ENCODE data around the gene LRRC52. TPM values are rescaled to one million over a fixed set of nuclear protein-coding genes. Genes with fewer than 3 reads are reported as not detected.

Gene LRRC52
- total RNA-seq, 4 donors from 2014 or later = not detected

DNA sequence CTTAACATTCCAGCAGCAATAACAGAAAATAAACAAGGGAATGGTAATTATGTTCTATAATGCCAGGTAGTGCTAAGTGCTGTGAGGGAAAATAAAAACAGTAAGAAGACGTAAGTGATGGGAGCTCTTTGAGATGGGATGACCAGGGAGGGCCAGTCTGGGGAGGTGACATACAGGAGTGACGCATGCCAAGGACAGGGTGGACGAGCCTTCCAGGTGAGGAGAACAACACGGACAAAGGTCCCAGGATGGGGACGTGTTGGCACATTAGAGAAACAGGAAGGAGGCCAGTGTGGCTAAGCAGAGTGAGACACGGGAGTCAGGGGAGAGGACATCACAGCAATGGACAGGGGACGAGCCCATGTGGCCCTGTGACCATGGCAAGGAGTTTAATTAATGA is 11.7 kb upstream of the LRRC52 start:
- in situ Hi-C loops (cut with MboI; ENCODE audit: low pct_ligation_motif_present in 1 of 4, low pct_unique_long_range_greater_than_20kb in 1 of 4, low sequenced_read_pairs in 3 of 4) (no loop called here), intact Hi-C loops (cut with DNase I; ENCODE audit: low total_unique reads) (no loop called here)
- Histone ChIP-seq H3K27ac (no peak overlapping the region), H3K4me3 (no peak overlapping the region), H3K4me1 (no peaks in the 10 kb centered on the region), H3K9me3 (no peaks in the 10 kb centered on the region), H3K36me3 (no peaks in the 10 kb centered on the region), H3K27me3 (no peaks in the 10 kb centered on the region)
- DNase-seq = no peak
- TF ChIP-seq POLR2AphosphoS5 (IDR thresholded peaks at IDR 0.05) = no peak
- no peak for TF ChIP-seq EP300 (IDR thresholded peaks at IDR 0.05; ENCODE audit: low read depth)
- no peak for TF ChIP-seq POLR2A (IDR thresholded peaks at IDR 0.05)
- TF ChIP-seq, protein P1, sequence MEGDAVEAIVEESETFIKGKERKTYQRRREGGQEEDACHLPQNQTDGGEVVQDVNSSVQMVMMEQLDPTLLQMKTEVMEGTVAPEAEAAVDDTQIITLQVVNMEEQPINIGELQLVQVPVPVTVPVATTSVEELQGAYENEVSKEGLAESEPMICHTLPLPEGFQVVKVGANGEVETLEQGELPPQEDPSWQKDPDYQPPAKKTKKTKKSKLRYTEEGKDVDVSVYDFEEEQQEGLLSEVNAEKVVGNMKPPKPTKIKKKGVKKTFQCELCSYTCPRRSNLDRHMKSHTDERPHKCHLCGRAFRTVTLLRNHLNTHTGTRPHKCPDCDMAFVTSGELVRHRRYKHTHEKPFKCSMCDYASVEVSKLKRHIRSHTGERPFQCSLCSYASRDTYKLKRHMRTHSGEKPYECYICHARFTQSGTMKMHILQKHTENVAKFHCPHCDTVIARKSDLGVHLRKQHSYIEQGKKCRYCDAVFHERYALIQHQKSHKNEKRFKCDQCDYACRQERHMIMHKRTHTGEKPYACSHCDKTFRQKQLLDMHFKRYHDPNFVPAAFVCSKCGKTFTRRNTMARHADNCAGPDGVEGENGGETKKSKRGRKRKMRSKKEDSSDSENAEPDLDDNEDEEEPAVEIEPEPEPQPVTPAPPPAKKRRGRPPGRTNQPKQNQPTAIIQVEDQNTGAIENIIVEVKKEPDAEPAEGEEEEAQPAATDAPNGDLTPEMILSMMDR (IDR thresholded peaks at IDR 0.05) = no peak
- 54 to 60% methylated on average over 7 of the region's 7 CpGs for WGBS, 2 donors (ENCODE audit: low coverage in 1 of 2)

DNA sequence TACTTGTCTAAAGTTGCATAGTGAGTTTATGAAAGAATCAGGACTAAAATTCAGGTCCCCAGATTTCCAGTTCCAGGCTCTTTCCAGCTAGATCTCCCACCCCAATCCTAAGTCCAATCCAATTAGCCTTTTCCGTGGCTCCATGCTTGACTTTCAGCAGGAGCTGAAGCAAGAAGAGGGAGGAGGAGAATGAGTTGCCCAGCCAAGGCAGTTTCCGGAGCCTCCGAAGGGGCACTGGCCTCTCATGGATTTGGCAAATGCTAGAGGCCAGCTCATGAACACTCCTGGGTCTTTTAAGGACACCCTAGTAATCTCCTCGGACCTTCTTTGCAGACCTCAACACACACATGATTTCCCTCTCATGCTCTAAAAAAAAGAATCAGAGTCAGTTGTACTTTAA is 10.5 kb upstream of the LRRC52 start:
- WGBS, 2 donors (ENCODE audit: low coverage in 1 of 2) = 74% methylated on average over 4 of the region's 4 CpGs; no CpG with 5 or more reads in 1 of the 2 donors
- Histone ChIP-seq H3K36me3 (no peaks in the 10 kb centered on the region), H3K9me3 (no peaks in the 10 kb centered on the region), H3K27ac (no peak overlapping the region), H3K4me1 (no peaks in the 10 kb centered on the region), H3K27me3 (no peaks in the 10 kb centered on the region), H3K4me3 (no peak overlapping the region)
- intact Hi-C loops (cut with DNase I; ENCODE audit: low total_unique reads) = no loop called here
- in situ Hi-C loops (cut with MboI; ENCODE audit: low pct_ligation_motif_present in 1 of 4, low pct_unique_long_range_greater_than_20kb in 1 of 4, low sequenced_read_pairs in 3 of 4) = no loop called here
- DNase-seq = no peak
- no peak for TF ChIP-seq POLR2A (IDR thresholded peaks at IDR 0.05)

DNA sequence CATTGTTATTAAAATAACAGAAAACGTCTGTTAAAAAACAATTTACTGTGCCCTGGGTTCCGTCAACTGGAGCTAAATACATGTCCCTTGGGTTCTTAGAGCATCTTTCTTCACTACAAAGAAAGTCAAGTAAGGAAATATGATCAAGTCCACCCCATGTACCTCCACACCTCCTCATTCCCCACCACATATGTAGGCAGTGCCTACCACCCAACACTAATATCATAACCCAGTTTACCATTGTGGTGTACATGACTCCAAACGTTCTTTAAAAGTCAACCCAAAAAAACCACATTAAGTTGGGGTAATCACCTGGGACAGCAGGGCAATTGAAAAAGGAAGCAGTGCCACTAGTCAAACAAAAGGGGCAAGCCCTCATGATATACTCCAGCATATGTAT is 7.8 kb upstream of the LRRC52 start:
- Histone ChIP-seq H3K9me3 (no peaks in the 10 kb centered on the region), H3K36me3 (no peaks in the 10 kb centered on the region), H3K27ac (no peak overlapping the region), H3K4me3 (no peak overlapping the region), H3K27me3 (no peaks in the 10 kb centered on the region), H3K4me1 (no peaks in the 10 kb centered on the region)
- TF ChIP-seq, protein P1 (IDR thresholded peaks at IDR 0.05) = no peak
- TF ChIP-seq POLR2AphosphoS5 (IDR thresholded peaks at IDR 0.05) = no peak
- no peak for TF ChIP-seq POLR2A (IDR thresholded peaks at IDR 0.05)
- TF ChIP-seq EP300 (IDR thresholded peaks at IDR 0.05; ENCODE audit: low read depth) = no peak
- WGBS, 2 donors (ENCODE audit: low coverage in 1 of 2) = 67 to 70% methylated on average over 2 to 3 of the region's 3 CpGs
- in situ Hi-C loops (cut with MboI; ENCODE audit: low pct_ligation_motif_present in 1 of 4, low pct_unique_long_range_greater_than_20kb in 1 of 4, low sequenced_read_pairs in 3 of 4) = no loop called here
- intact Hi-C loops (cut with DNase I; ENCODE audit: low total_unique reads) = no loop called here
- no peak for DNase-seq

- H3K9me3 ChIP-seq = no peaks in the 10 kb centered on the region
- TF ChIP-seq POLR2AphosphoS5 (IDR thresholded peaks at IDR 0.05) (no peak), POLR2A (IDR thresholded peaks at IDR 0.05) (no peak), EP300 (IDR thresholded peaks at IDR 0.05; ENCODE audit: low read depth) (no peak)
- TF ChIP-seq, protein P1 (IDR thresholded peaks at IDR 0.05) = no peak
- no peaks in the 10 kb centered on the region for H3K36me3 ChIP-seq
- no peak overlapping the region for H3K4me3 ChIP-seq
- no peak for DNase-seq
- 59 to 71% methylated on average over 7 to 14 of the region's 14 CpGs for WGBS, 2 donors (ENCODE audit: low coverage in 1 of 2)
- H3K27ac ChIP-seq = no peak overlapping the region
- in situ Hi-C loops (cut with MboI; ENCODE audit: low pct_ligation_motif_present in 1 of 4, low pct_unique_long_range_greater_than_20kb in 1 of 4, low sequenced_read_pairs in 3 of 4) = no loop called here
- H3K27me3 ChIP-seq = no peaks in the 10 kb centered on the region
- no peaks in the 10 kb centered on the region for H3K4me1 ChIP-seq
- intact Hi-C loops (cut with DNase I; ENCODE audit: low total_unique reads) = no loop called here
Observed at GRCh38 chr1:165537356-165538109, 6.3 kb upstream of the LRRC52 start.

- peaks cover 0 to 3% (median 0%) of the 10 kb centered on the region in 4 donors for H3K4me1 ChIP-seq
- no peak for DNase-seq
- no peak overlapping the region for H3K4me3 ChIP-seq
- no peaks in the 10 kb centered on the region for H3K9me3 ChIP-seq
- no peaks in the 10 kb centered on the region for H3K36me3 ChIP-seq
- no peak for TF ChIP-seq POLR2A (IDR thresholded peaks at IDR 0.05)
- no peak for TF ChIP-seq POLR2AphosphoS5 (IDR thresholded peaks at IDR 0.05)
- TF ChIP-seq, protein P1 (IDR thresholded peaks at IDR 0.05) = no peak
- no peak for TF ChIP-seq EP300 (IDR thresholded peaks at IDR 0.05; ENCODE audit: low read depth)
- WGBS, 2 donors (ENCODE audit: low coverage in 1 of 2) = 60 to 75% methylated on average over 4 of the region's 4 CpGs
- intact Hi-C loops (cut with DNase I; ENCODE audit: low total_unique reads) (no loop called here), in situ Hi-C loops (cut with MboI; ENCODE audit: low pct_ligation_motif_present in 1 of 4, low pct_unique_long_range_greater_than_20kb in 1 of 4, low sequenced_read_pairs in 3 of 4) (no loop called here)
- no peak overlapping the region for H3K27ac ChIP-seq
- H3K27me3 ChIP-seq = no peaks in the 10 kb centered on the region
Observed at GRCh38 chr1:165539306-165539705, 4.5 kb upstream of the LRRC52 start.

Data from transverse colon (tissue), 4 donors.